GM23338 (cell line): ENCODE results near the gene STRIT1. TPM values are rescaled to one million over a fixed set of nuclear protein-coding genes. Genes with fewer than 3 reads are reported as not detected.
"Not testable (repeated sequence)": the region's sequence is repeated elsewhere in the genome, so short reads cannot be mapped to it uniquely, and the experiment has no call there.

Source experiments
- ATAC-seq: fragments of 200-7000 bp; cut with Tn5 transposase; 3 replicates; pipeline ENCODE4 v1.9.1; 2020
- DNase-seq: peaks from one replicate; pipeline ENCODE4 v3.0.0-alpha.2; 2015; ENCODE audit warnings: low spot score
- H2AFZ ChIP-seq: fragments of 200-600 bp; sonication (generic); 2 replicates; pipeline ENCODE4 v1.8.0; 2016; ENCODE audit warnings: antibody characterized with exemption, mild to moderate bottlenecking, moderate library complexity
- H3F3A ChIP-seq: fragments of 200-600 bp; sonication (generic); replicated peaks from 2 replicates; pipeline ENCODE4 v1.8.0; 2017; ENCODE audit warnings: antibody characterized with exemption, mixed run types, low read depth
- H3K27ac ChIP-seq: fragments of 200-600 bp; sonication (generic); 2 replicates; pipeline ENCODE4 v1.6.1; 2016; ENCODE audit warnings: low read depth
- H3K27me3 ChIP-seq: fragments of 200-600 bp; sonication (generic); 2 replicates; pipeline ENCODE4 v1.8.0; 2016; ENCODE audit warnings: mild to moderate bottlenecking, mixed run types, moderate library complexity; ENCODE audit not compliant: insufficient read depth
- H3K36me3 ChIP-seq: fragments of 200-600 bp; sonication (generic); 2 replicates; pipeline ENCODE4 v1.8.0; 2016; ENCODE audit warnings: mild to moderate bottlenecking; ENCODE audit not compliant: insufficient read depth
- H3K4me1 ChIP-seq: fragments of 200-600 bp; sonication (generic); 2 replicates; pipeline ENCODE4 v1.8.0; 2016; ENCODE audit warnings: mild to moderate bottlenecking, moderate library complexity; ENCODE audit not compliant: insufficient read depth
- H3K4me2 ChIP-seq: fragments of 200-600 bp; sonication (generic); 2 replicates; pipeline ENCODE4 v1.7.1; 2017; ENCODE audit warnings: mixed run types
- H3K4me3 ChIP-seq: fragments of 200-600 bp; sonication (generic); 2 replicates; pipeline ENCODE4 v1.6.1; 2016; ENCODE audit warnings: mixed run types
- H3K79me2 ChIP-seq: fragments of 200-600 bp; sonication (generic); replicated peaks from 2 replicates; pipeline ENCODE4 v1.8.0; 2017; ENCODE audit warnings: mild to moderate bottlenecking; ENCODE audit not compliant: insufficient read depth
- H3K9me2 ChIP-seq: fragments of 200-600 bp; sonication (generic); 2 replicates; pipeline ENCODE4 v1.8.0; 2017; ENCODE audit not compliant: insufficient read depth
- H4K20me1 ChIP-seq: fragments of 200-600 bp; sonication (generic); replicated peaks from 2 replicates; pipeline ENCODE4 v1.8.0; 2017; ENCODE audit warnings: mild to moderate bottlenecking; ENCODE audit not compliant: insufficient read depth
- H3K27ac Mint-ChIP-seq: 2 replicates; pipeline ENCODE4 v1.8.0; 2020; ENCODE audit warnings: inconsistent platforms, mild to moderate bottlenecking, moderate library complexity, mixed read lengths
- H3K27me3 Mint-ChIP-seq: 3 replicates; pipeline ENCODE4 v1.8.0; 2022; ENCODE audit warnings: low read depth, mild to moderate bottlenecking, moderate library complexity, mixed read lengths, inconsistent platforms; ENCODE audit not compliant: insufficient read depth, poor library complexity
- H3K36me3 Mint-ChIP-seq: 3 replicates; pipeline ENCODE4 v1.8.0; 2021; ENCODE audit warnings: low read depth, mild to moderate bottlenecking, inconsistent platforms, moderate library complexity, mixed read lengths
- H3K4me1 Mint-ChIP-seq: 3 replicates; pipeline ENCODE4 v1.8.0; 2020; ENCODE audit warnings: mild to moderate bottlenecking, inconsistent platforms, mixed read lengths
- H3K4me3 Mint-ChIP-seq: 3 replicates; pipeline ENCODE4 v1.8.0; 2021; ENCODE audit warnings: moderate library complexity, mild to moderate bottlenecking, inconsistent platforms, mixed read lengths
- H3K9me3 Mint-ChIP-seq: 3 replicates; pipeline ENCODE4 v1.8.0; 2020; ENCODE audit warnings: moderate library complexity, mild to moderate bottlenecking, inconsistent platforms, mixed read lengths
- ETS1 ChIP-seq: IDR thresholded peaks from 2 replicates; pipeline ENCODE4 v1.6.1; 2016; ENCODE audit warnings: antibody characterized with exemption
- NANOG ChIP-seq: IDR thresholded peaks from 2 replicates; pipeline ENCODE4 v1.6.1; 2016; ENCODE audit warnings: antibody characterized with exemption, borderline replicate concordance
- ZNF114 ChIP-seq: fragments of 250-450 bp; sonication (Bioruptor Pico); IDR thresholded peaks from 2 replicates; pipeline ENCODE4 v1.5.0; 2020; ENCODE audit warnings: mild to moderate bottlenecking, moderate library complexity
- polyA plus RNA-seq: library from polyadenylated mRNA; unstranded; fragments of >200 nt; fragmentation: Nextera tagmentation; extraction: Ambion mirVana; gene quantifications from 2 replicates; pipeline ENCODE4 v1.2.1, GENCODE V29; 2016
- total RNA-seq: library from RNA; depleted of rRNA; stranded (reverse); fragments of >200 nt; shearing (Covaris generic); gene quantifications from 2 replicates; pipeline ENCODE4 v1.2.3, GENCODE V29; 2014
- TF ChIP-seq, protein P1 (sequence below), 2 experiments: fragments of 200-600 bp in 1 of 2; sonication (generic) in 1 of 2; conservative IDR thresholded peaks; 2 replicates each; pipeline versions ENCODE4 v1.5.1 to v1.6.1; 2016 to 2017; ENCODE audit warnings: antibody characterized with exemption in 2 of 2, low read depth in 2 of 2, mild to moderate bottlenecking in 2 of 2, moderate library complexity in 1 of 2

The STRIT1 gene
- total and polyA plus RNA-seq, 2 experiments from 2014 or later, result 1.5 to 1.6 TPM

GRCh38 chr3:155281912-155282311 lies 11.6 kb downstream of the STRIT1 start:
- Mint-ChIP-seq H3K9me3 (no peaks in the 10 kb centered on the region; the same call in 1 of the 3 replicates), H3K4me3 (no peak overlapping the region), H3K27me3 (peaks cover 7% of the 10 kb centered on the region), H3K36me3 (no peaks in the 10 kb centered on the region; the same call in 1 of the 3 replicates), H3K27ac (no peak overlapping the region; the same call in 1 of the 2 replicates), H3K4me1 (no peaks in the 10 kb centered on the region; the same call in 2 of the 3 replicates)
- ATAC-seq (peak; percentile 37; the same call in 1 of the 3 replicates), DNase-seq (peak; percentile 71)
- Histone ChIP-seq H3F3A (no peaks in the 10 kb centered on the region), H3K27me3 (no peaks in the 10 kb centered on the region), H3K4me1 (peaks cover 21% of the 10 kb centered on the region), H3K4me3 (no peak overlapping the region), H3K4me2 (peak overlapping the region; percentile 0; the same call in 1 of the 2 replicates), H3K27ac (peak overlapping the region; percentile 91), H2AFZ (no peak overlapping the region), H3K9me2 (no peaks in the 10 kb centered on the region), H4K20me1 (no peaks in the 10 kb centered on the region), H3K36me3 (peaks cover 22% of the 10 kb centered on the region), H3K79me2 (peaks cover 4% of the 10 kb centered on the region; the same call in 1 of the 2 replicates)
- TF ChIP-seq ETS1, result no peak
- TF ChIP-seq NANOG, result peak; percentile 96
- TF ChIP-seq ZNF114 (CRISPR knock-in tag), result no peak
- TF ChIP-seq, protein P1, sequence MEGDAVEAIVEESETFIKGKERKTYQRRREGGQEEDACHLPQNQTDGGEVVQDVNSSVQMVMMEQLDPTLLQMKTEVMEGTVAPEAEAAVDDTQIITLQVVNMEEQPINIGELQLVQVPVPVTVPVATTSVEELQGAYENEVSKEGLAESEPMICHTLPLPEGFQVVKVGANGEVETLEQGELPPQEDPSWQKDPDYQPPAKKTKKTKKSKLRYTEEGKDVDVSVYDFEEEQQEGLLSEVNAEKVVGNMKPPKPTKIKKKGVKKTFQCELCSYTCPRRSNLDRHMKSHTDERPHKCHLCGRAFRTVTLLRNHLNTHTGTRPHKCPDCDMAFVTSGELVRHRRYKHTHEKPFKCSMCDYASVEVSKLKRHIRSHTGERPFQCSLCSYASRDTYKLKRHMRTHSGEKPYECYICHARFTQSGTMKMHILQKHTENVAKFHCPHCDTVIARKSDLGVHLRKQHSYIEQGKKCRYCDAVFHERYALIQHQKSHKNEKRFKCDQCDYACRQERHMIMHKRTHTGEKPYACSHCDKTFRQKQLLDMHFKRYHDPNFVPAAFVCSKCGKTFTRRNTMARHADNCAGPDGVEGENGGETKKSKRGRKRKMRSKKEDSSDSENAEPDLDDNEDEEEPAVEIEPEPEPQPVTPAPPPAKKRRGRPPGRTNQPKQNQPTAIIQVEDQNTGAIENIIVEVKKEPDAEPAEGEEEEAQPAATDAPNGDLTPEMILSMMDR (conservative IDR thresholded peaks at IDR 0.05; ENCODE audit: low read depth in 2 of 2), result no peak

DNA sequence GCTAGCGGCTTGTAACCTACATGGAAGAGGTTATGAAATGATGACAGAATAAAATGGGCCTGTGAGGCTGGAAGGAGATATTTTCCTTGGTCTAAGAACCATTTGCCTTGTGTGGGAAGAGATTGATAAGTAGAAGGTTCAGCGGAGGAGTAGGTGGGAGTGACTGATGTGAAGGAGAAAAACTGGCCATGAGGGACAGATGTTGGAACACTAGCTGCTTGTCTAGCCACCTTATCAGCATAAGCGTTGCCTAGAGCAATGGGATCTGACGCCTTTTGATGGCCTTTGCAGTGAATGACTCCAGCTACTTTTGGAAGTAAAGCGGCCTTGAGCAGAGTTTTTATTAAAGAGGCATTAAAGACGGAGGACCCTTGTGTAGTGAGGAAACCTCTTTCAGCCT lies 17.4 kb downstream of the STRIT1 start:
- H3K9me2 ChIP-seq, H3K27ac ChIP-seq, H3K27me3 Mint-ChIP-seq, H2AFZ ChIP-seq, H3K4me3 Mint-ChIP-seq, H3F3A ChIP-seq, H3K27me3 ChIP-seq, H4K20me1 ChIP-seq, H3K4me1 ChIP-seq, ATAC-seq, H3K4me1 Mint-ChIP-seq, H3K27ac Mint-ChIP-seq, DNase-seq, H3K9me3 Mint-ChIP-seq: not testable (repeated sequence)
- H3K4me2 ChIP-seq, result 0 out of 2 replicates have a peak overlapping the region, but pooled peaks have one; percentile 20
- H3K36me3 ChIP-seq, result peaks cover 22% of the 10 kb centered on the region
- peaks cover 26% of the 10 kb centered on the region for H3K36me3 Mint-ChIP-seq
- peak overlapping the region; percentile 32; the same call in 1 of the 2 replicates for H3K4me3 ChIP-seq
- H3K79me2 ChIP-seq, result peaks cover 10% of the 10 kb centered on the region

DNA sequence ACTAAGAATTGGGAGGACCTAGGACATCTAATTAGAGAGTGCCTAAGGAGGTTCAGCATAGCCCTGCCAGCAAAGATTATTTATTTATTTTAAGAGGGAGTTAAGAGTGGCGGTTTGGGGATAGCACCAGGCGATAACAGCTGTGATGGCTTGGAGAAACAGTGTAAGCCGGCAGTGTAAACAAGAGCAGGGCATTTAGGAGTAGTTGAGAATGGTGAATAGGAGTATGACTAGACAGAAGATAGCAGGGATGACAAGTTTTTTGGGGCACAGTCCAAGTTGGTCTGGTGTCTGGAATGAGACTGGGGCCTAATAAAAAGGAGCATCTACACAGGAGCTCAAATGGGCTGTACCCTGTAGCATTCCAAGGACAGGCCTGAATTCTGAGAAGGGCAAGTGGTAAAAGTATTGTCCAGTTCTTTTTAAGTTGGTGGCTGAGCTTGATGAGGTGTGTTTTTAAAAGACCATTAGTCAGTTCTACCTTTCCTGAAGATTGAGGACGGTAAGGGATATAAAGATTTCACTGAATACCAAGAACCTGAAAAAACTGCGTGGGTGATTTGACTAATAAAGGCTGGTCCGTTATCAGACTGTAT lies 18.2 kb downstream of the STRIT1 start:
- ATAC-seq, H3K4me1 ChIP-seq, H3K27ac Mint-ChIP-seq, H3K9me2 ChIP-seq, H3K27me3 ChIP-seq, H4K20me1 ChIP-seq, H3K27ac ChIP-seq, H3K4me3 Mint-ChIP-seq, H3F3A ChIP-seq, DNase-seq, H3K9me3 Mint-ChIP-seq, H2AFZ ChIP-seq, H3K4me1 Mint-ChIP-seq: not testable (repeated sequence)
- Histone ChIP-seq H3K79me2 (peaks cover 10% of the 10 kb centered on the region), H3K4me2 (0 out of 2 replicates have a peak overlapping the region, but pooled peaks have one; percentile 11), H3K36me3 (peaks cover 14% of the 10 kb centered on the region), H3K4me3 (peak overlapping the region; percentile 32; the same call in 1 of the 2 replicates)
- Mint-ChIP-seq H3K36me3 (peaks cover 32% of the 10 kb centered on the region), H3K27me3 (peaks cover 11% of the 10 kb centered on the region)

GRCh38 chr3:155274435-155274834 lies 19.0 kb downstream of the STRIT1 start:
- peak overlapping the region; percentile 11; the same call in 1 of the 2 replicates for H3K4me2 ChIP-seq
- Mint-ChIP-seq H3K27me3 (peaks cover 11% of the 10 kb centered on the region), H3K36me3 (peaks cover 39% of the 10 kb centered on the region), H3K27ac (peak overlapping the region; percentile 78), H3K4me3 (peak overlapping the region; percentile 56)
- ATAC-seq, H3K79me2 ChIP-seq, H3K4me1 Mint-ChIP-seq, H3K9me3 Mint-ChIP-seq, H3K27me3 ChIP-seq, H3K9me2 ChIP-seq, H3F3A ChIP-seq, H3K36me3 ChIP-seq, H3K27ac ChIP-seq, DNase-seq, H2AFZ ChIP-seq, H4K20me1 ChIP-seq, H3K4me1 ChIP-seq: not testable (repeated sequence)
- 0 out of 2 replicates have a peak overlapping the region, but pooled peaks have one; percentile 19 for H3K4me3 ChIP-seq
